Retinal pigment epithelial cell (primary cell): ENCODE results near the gene NDUFV3.

Experiments used
- DNase-seq: peaks from one replicate; pipeline ENCODE4 v3.0.0-alpha.2; 2010; ENCODE audit warnings: low read depth
- H3K4me3 ChIP-seq: 2 replicates; pipeline ENCODE4 v1.5.1; 2011; ENCODE audit warnings: mild to moderate bottlenecking, low read length, control low read depth, moderate library complexity
- TF ChIP-seq, protein P1 (sequence below): conservative IDR thresholded peaks from 2 replicates; pipeline ENCODE4 v1.5.1; 2011; ENCODE audit warnings: low read depth, low read length, control low read depth, inconsistent platforms

The NDUFV3 gene

DNA sequence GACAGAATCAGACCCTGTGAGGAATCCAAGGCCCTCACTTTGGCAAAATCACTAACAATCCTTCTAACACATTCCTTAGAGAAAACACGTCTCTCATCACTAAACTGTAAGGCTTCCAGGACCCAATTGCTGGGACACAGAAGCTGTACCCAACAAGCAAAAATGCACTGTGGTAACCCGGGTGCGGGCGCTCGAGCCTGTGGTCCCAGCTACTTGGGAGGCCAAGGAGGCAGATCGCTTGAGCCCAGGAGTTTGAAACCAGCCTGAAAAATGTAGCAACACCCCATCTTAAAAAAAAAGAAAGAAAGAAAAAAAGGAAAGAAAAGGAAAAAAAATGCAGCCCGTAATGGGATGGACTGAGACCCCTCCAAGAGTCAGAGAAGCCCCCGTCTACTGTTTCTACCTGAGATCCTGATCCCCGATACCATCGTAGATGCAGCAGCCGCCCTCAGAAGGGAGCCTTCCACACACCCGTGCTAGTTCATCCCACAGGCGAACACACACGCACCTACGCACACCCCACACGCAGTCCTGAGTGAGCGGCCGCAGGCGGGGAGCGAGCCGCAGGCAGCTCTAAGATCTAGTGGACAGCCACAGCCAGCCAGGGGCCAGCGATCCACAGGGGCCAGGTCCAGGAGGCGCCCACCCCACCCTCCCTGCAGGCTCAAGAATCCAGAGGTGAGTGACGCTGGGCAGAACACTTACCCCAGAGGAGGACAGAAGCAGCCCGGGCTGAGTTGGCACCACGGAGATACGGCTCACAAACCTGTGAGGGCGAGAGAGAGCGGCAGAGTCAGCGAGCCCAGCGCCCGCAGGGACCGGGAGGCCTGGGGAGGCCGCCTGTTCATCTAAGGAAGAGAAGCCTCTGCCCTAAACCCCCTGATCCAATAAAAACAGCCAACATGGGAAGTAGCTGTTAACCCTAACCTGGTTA, 33.9 kb upstream of the NDUFV3 start:
- no peak for DNase-seq

DNA sequence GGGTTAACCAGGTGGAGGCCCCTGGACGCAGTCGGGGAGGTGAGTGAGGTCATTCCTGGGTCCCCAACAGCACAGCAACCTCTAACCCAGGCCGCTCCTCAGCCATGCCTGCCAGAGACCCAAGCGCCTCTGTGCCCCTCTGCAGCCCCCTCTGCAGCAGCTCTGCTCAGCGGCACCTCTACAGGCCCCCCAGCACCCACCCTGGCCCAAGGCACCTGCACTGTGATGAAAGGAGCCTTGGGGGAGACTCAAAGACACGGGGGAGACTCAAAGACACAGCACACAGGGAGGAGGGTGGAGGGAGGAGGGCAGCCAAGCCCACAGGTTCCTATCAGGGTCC, 33.2 kb upstream of the NDUFV3 start:
- no peak overlapping the region for H3K4me3 ChIP-seq
- TF ChIP-seq, protein P1, sequence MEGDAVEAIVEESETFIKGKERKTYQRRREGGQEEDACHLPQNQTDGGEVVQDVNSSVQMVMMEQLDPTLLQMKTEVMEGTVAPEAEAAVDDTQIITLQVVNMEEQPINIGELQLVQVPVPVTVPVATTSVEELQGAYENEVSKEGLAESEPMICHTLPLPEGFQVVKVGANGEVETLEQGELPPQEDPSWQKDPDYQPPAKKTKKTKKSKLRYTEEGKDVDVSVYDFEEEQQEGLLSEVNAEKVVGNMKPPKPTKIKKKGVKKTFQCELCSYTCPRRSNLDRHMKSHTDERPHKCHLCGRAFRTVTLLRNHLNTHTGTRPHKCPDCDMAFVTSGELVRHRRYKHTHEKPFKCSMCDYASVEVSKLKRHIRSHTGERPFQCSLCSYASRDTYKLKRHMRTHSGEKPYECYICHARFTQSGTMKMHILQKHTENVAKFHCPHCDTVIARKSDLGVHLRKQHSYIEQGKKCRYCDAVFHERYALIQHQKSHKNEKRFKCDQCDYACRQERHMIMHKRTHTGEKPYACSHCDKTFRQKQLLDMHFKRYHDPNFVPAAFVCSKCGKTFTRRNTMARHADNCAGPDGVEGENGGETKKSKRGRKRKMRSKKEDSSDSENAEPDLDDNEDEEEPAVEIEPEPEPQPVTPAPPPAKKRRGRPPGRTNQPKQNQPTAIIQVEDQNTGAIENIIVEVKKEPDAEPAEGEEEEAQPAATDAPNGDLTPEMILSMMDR = no peak
- no peak for DNase-seq

More for the DNA sequence above, 33.9 kb upstream of the NDUFV3 start:
- TF ChIP-seq, protein P1 = no peak
- H3K4me3 ChIP-seq = no peak overlapping the region

DNA sequence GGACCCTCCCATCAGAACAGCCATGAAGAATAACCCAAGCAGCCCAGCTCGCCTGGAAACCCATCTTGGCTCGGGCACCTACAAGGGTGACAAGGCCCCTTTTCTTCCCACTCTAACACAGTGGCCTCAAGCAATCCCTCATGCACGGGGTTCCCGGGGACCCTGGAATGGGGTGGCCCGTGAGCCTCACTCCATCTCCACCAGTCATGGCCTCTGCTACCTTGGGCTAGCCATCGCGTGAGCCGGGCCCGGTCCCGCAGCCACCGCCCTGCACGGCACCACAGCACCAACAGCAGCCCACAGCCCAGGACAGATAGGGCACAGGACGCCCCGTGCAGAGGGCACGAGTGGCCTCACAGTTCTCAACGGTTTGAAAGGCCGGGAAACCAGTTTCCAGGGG, 32.8 kb upstream of the NDUFV3 start:
- TF ChIP-seq, protein P1 = no peak
- DNase-seq = no peak
- H3K4me3 ChIP-seq = no peak overlapping the region

DNA sequence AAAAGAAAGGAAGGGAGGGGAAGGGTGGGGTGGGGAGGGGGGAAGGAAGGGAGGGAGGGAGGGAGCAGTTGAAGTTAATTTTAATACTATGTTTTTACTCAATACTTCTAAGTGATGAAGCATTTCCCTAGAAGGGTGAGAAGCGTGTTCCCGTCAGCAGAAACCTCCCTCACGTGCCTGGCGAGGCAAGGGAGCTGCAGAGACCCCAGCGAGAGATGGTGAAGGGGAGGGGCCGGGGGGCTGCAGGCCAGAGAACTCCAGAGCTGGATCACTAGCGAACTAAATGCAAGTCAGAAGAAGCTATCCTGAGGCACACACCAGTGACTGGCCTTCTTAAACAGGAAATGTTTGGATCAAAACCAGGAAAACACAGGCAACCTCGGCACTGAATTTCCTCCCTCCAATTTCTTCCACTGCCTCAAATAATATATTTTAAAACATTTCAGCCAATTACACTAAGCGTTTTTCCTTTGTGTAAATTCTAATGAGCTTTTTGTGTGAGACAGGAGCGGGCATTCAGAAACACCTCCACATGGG, 31.7 kb upstream of the NDUFV3 start:
- DNase-seq = no peak
- no peak overlapping the region for H3K4me3 ChIP-seq
- TF ChIP-seq, protein P1 = no peak

DNA sequence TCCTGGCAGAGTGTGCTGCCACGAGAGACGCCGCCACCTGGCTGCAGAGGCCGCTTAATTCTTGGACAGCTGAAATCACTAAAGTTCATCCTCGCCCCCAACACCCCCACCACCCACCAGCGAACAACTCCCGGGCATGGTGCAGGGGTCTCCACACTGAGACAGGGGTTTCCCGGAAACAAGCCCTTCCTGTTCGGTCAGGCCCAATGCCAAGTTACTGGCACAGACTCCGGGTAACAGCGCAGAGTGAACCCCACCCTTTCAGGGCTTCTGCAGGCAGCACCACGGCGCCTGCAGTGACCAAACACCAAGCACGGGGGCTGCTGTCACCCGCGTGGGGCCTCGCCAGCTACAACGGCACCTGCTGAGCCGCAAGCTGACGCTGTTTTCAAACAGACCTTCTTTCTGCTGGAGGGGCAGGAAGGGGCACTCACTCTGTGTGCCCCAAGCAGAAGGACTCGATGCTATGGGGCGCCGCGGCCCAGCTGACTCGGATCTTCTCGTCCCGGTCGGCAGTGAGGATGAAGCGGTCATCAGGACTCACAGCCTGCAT, 31.2 kb upstream of the NDUFV3 start:
- no peak for DNase-seq
- H3K4me3 ChIP-seq = no peak overlapping the region
- TF ChIP-seq, protein P1 = no peak

DNA sequence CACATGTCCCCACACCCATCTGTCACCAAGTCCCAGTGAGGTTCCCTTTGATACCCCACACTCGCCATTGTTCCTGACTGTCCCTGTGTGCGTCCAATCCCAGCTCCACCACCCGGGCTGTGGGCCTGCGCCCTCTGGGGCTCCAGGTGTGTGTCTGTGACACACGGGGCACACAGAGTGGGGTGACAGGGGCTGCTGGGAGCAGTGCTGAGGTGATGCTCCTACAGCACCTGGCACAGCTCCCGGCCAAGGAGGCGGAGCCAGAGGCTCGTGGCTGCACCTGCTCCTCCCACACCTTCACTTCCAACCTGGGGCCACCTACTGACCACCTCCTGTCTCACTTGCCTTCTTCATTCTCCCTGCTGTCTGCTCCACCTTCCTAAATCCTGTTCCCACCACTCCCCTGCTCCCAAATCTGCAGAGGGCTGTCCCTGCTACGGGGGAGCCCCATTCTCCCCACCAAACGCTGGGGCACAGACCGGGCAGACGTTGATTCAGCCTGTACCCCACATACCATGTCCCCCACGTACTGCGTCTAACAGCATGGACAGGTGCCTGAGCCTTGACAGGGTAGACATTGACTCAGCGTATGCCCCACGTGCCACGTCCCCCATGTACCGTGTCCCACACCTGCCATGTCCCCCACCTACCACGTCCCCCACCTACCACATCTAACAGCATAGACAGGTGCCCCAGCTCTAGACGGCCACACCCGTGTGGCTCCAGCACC, 30.2 kb upstream of the NDUFV3 start:
- H3K4me3 ChIP-seq = no peak overlapping the region
- TF ChIP-seq, protein P1 = no peak
- no peak for DNase-seq
